ELR (cell line): ENCODE data around the gene ZKSCAN3.
"Not testable (repeated sequence)": the region's sequence is repeated elsewhere in the genome, so short reads cannot be mapped to it uniquely, and the experiment has no call there.

Source experiments
- DNase-seq: peaks from one replicate; pipeline ENCODE4 v3.0.0-alpha.2; 2015; ENCODE audit warnings: low read depth

Gene ZKSCAN3

GRCh38 chr6:28349892-28350737 is at the start of gene ZKSCAN3:
TSS of gene ZKSCAN3 (plus strand) at chr6:28349947. CDS start at chr6:28359587, 9,640 bp downstream.
- peak; percentile 87 for DNase-seq

DNA sequence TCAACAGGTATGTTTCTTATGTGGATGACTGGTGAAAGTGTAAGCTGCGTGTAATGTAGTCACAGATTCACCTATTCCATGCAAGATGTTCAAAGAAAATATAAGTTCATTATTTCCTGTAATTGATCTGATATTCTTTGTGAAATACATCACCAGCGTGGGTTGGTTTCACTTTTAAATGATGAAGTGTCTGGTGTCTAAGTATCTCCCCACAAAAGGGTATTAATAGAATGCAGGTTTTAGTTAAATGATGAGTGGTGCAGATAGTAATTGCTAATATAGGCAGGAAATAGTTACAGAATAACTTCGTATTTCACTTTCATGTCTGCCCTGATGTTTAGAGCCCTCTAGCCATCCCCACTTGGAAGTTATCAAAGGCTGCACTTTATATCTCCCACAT is 46.2 kb upstream of the ZKSCAN3 start:
- no peak for DNase-seq

GRCh38 chr6:28306363-28306762 is 43.4 kb upstream of the ZKSCAN3 start:
- not testable (repeated sequence) for DNase-seq

- DNase-seq: no peak
Measured at GRCh38 chr6:28311139-28311823, 38.5 kb upstream of the ZKSCAN3 start.

DNA sequence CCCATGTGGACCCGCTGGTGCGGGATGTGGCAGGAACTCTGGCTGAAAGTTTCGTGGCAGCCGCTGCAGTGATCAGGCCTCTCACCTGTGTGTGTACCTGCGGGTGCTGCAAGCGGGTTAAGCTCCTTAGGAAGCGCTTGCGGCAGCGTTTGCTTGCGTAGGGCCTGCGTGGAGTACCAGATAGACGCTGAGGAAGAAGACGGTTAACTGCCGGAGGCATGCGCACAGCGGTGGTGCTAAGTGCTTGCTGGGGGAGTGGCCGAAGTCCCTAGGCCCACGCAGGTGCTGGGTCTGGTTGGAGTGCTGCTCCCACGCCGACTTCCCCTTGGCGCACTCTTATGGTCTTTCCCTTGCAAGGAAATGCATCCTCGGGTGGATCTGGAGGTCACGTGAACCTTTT is 36.8 kb upstream of the ZKSCAN3 start:
- no peak for DNase-seq

DNA sequence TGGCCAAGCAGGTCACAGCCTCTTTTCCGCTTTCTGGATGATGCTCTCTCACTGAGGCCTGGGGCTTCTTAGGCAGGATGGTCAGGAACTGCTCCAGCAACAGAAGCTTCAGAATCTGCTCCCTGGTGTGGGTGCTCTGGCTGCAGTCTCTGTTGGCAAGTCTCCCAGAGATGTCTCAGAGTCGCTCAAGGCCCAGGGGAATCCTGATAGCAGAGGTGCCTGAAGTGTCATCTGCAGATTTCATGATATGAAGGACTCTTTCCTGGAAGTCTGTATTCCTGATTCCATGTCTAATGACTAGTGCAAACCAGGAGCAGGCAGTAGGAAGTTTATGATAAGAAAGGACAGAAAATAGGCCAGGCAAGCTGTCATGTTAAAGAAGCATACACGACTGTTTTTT is 34.1 kb upstream of the ZKSCAN3 start:
- peak; percentile 28 for DNase-seq

DNA sequence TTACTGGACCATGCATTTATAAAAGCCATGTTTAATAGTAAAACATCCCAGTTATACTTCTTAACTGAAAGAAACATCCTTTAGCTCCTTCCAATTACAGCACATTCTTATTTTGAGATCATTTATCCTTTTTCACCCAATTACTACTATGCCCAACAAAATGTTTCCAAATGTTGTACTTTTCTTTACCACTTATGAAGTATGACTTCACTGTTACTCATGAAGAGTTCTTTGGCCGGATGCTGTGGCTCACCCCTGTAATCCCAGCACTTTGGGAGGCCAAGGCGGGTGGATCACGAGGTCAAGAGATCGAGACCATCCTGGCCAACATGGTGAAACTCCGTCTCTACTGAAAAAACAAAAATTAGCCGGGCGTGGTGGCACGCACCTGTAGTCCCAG is 31.9 kb upstream of the ZKSCAN3 start:
- peak; percentile 57 for DNase-seq

GRCh38 chr6:28322661-28323060 is 27.1 kb upstream of the ZKSCAN3 start:
- no peak for DNase-seq

DNA sequence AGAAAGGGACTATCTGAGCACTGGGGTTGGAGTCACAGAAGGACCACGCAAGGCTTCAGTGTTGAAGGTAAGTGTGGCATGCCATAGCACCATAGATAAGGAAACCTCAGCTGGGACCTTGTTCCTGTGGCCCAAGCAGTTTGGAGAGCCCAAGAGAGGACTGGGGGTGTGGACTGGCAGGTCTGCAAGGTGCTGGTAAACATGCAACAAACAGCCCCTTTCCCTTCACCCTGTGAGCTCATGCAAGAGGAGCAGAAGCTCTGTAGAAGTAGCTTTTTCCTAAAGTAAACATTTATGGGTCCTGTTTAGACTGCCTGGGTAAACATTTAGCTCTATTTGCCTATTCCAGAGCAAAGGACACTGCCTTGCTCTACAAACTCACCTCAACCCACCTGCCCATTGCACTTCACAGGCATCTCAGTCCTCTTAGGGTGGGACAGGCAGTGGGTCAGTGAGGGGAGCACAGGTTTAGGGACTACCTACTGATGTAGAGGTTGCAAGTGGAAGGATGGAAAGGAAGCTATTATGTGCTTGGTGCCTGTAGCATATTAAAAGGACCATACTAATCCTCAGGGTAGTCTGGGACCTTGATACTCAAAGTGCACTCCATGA is 25.8 kb upstream of the ZKSCAN3 start:
- no peak for DNase-seq

- no peak for DNase-seq
Measured at GRCh38 chr6:28326371-28326948, 23.3 kb upstream of the ZKSCAN3 start.

- DNase-seq: no peak
Measured at GRCh38 chr6:28330041-28330440, 19.7 kb upstream of the ZKSCAN3 start.

DNA sequence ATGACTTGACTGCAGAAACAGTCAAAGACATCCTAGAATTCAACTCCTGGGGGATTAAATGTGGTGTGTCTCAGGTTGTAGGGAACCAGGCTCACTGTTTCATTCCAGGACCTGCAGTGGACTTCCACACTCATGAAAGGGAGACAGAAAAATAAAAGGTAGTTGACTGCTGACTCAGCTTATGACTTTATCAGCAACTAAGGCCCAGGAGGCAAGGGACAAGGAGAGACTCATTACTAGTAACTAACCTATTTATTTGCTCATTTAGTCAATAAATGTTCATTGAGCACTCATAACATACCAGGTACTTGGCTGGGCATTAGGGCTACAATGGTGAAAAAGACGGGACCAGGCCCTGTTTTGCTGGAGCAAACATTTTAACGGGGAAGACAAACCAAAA is 16.7 kb upstream of the ZKSCAN3 start:
- no peak for DNase-seq

DNA sequence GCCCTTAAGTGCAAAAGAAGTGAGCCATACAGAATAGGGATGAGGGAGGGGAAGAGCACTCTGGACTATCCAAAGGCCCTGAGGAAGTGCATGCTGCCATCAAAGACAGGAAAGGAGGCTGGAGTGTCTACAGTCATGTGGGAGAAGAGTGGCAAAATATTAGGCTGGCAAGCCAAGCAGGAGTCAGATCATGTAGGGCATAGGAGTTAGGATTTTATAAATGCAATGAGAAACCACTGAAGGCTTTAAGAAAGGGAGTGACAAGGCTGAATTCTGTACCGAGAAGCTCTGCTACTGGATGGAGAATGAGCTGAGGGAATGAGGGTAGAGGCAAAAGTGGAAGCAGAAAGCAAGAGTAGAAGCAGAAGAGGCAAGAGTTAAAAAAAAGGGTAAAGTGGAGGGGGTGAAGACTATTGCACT is 16.1 kb upstream of the ZKSCAN3 start:
- DNase-seq: no peak

DNA sequence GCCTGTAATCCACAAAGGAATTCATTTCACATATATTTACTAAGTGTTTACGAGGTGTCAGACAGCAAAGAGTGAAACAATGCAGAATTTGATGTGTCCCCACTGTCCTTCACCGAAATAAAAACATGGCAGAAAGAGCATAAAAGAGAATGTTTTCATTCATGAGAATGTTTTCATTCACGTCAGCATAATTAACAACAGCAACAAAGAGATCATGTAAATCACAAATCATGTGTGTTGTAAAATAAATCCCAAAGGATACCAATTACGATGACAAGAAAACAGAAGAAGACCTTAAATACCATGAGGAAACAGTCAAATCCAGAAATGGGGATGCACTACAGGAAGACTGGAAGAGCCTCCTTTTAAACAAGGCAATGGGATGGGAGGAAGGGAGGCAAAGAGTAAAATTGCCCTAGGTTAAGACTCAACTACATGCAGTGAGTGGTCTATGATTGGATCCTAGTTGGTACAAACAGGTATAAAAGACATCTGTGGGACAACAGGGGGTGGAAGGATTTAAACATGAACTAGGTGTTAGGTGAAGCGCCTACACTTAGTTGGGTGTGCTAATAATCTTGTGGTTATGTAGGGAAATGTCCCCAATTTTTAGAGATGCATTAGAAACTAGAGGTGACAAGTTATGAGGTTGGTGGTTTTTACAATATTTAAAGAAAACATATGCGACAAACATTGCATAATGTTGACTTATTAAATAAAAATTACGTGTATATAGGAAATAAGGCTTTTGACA is 15.3 kb upstream of the ZKSCAN3 start:
- no peak for DNase-seq

DNA sequence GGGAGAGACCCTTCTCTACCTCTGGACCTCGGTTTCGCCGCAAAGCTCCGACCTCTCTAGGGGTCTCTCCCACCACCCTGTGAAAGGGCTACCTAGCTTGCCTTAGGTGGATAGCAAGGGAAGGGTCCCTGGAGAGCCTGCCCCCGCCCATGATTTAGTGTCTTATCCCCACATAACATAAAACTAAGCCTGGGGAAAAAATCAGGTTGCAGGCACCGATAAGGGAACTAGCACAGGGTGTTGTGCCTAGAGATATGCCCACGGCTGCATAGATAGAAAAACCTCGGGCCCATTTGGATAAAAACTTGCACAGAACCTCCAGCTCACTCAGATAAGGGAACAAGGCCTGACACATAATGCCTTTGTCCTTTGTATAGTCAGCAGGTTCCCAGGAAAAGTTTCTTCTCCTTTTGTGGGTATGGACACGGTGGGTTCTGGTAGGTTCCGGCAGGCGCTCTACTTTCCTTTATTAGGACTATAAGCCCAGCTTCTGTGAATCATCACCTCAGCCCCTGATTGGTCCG is 14.6 kb upstream of the ZKSCAN3 start:
- no peak for DNase-seq

DNA sequence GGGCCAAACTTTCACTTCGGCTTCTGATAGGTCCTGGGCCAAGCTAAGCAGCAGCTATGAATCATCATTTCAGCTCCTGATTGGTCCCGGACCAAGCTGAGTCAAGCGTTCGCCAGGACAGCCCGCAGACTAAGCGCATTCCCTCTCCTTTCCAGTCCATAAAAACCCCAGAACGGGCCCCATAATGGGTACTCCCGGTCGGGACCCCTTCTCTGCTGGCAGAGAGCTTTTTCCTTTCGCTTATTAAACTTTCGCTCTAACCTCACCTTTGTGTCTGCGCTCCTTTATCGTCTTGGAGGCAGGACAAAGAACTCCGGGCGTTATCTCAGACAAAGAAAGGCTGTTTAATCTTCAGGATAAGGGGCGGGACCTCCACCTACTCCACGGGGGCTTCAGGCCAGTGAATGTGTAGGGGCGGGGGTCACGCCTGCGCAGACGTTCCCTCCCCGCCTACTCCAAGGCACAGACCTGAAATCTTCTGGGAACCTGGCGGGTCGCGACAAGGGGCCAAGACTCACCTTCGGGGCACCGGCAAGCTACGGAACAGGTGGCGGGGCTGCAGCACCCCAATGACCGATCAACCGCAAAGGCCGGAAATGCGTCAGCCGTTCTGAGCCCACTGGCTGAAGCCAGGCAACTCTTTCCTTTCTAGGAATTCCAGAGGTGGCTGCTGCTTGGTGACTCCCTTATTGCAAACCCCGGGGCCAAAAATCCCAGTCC is 14.0 kb upstream of the ZKSCAN3 start, which contains the start of gene ZSCAN31:
Gene ZSCAN31, minus strand, starts transcription at position 585 of the 720 bp plus-strand sequence. CDS start 6,465 bp downstream, outside the sequence.
- DNase-seq: peak; percentile 98

- peak; percentile 47 for DNase-seq
Measured at GRCh38 chr6:28336284-28337120, 13.2 kb upstream of the ZKSCAN3 start.

DNA sequence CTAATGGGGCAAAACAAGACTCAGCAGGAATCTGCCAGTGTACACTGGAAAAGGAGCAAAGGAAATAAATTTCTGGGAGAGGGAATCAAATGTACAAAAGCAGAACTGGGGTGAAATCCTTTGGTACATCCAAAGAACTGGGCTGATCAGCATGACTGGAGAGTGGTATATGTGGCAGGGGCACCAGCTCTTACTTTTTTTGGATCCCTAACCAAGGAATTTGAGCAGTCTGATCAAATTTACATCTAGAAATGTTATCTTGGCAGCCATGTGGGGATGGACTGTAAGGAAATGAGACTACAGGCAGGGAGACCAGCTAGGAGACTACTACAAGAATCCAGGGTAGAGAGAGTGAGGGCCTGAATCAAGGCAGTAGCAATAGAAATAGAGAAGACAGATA is 12.6 kb upstream of the ZKSCAN3 start:
- no peak for DNase-seq

DNA sequence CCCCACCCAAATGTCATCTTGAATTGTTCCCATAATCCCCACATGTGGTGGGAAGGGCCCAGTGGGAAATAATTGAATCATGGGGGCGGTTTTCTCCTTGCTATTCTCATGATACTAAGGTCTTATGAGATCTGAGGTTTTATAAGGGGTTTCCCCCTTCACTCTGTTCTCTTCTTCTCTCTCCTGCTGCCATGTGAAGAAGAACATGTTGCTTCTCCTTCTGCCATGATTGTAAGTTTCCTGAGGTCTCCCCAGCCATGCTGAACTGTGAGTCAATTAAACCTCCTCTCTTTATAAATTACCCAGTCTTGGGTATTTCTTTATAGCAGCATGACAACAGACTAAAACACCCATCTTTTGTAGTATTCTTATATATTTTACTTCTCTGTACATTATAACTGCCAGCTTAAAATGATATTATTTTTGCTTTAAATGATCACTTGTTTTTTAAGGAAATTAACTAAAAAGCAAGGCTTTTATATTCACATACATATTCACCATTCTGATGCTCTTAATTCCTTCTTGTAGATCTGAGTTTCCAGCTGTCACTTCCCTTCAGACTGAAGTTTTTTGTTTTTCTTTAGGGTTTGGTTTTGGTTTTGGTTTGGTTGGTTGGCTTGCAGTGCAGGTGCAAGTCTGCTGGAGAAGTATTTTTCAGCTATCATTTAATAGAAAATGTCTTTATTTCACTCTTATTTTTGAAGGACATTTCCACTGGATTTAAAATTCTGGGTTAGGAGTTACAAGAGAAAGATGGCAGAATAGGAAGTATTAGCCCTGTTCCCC is 9.2 kb upstream of the ZKSCAN3 start:
- no peak for DNase-seq
